H1 (cell line): ENCODE data around the gene SMTNL1. TPM values are rescaled to one million over a fixed set of nuclear protein-coding genes. Genes with fewer than 3 reads are reported as not detected.

ENCODE experiments used
- BRCA1 ChIP-seq: IDR thresholded peaks from 2 replicates; pipeline ENCODE4 v1.6.1; 2012; ENCODE audit warnings: low read depth, low read length, improper control_type of control experiment
- JUN ChIP-seq: IDR thresholded peaks from 2 replicates; pipeline ENCODE4 v1.6.1; 2011; ENCODE audit warnings: low read depth, mild to moderate bottlenecking, improper control_type of control experiment, low read length
- KDM1A ChIP-seq: fragments of 200-600, 300-600 bp; sonication (generic); IDR thresholded peaks from 2 replicates; pipeline ENCODE4 v1.7.1; 2016; ENCODE audit warnings: mild to moderate bottlenecking, low read length, borderline replicate concordance
- SIN3A ChIP-seq, 2 experiments: IDR thresholded peaks in 1 of 2; conservative IDR thresholded peaks in 1 of 2; 2 replicates each; pipeline ENCODE4 v1.6.1; 2011 to 2012; ENCODE audit warnings: low read length in 2 of 2, improper control_type of control experiment in 1 of 2, low read depth in 1 of 2, mild to moderate bottlenecking in 1 of 2
- TEAD4 ChIP-seq: IDR thresholded peaks from 2 replicates; pipeline ENCODE4 v1.6.1; 2012; ENCODE audit warnings: low read depth, low read length, inconsistent platforms, mixed read lengths
- polyA plus RNA-seq, 7 experiments: library from polyadenylated mRNA; depleted of rRNA in 3 of 7; stranded (reverse) in 5 of 7; unstranded in 2 of 7; fragments of >200 nt in 5 of 7; fragments of 200-250 nt in 2 of 7; gene quantifications; 1 replicate in 5 of 7; 2 replicates in 1 of 7; 4 replicates in 1 of 7; pipeline versions ENCODE4 v1.2.1 to v1.2.3, GENCODE V29; 2011 to 2013; ENCODE audit warnings: missing spikeins in 2 of 7, mixed read lengths in 2 of 7
- total RNA-seq: library from RNA; stranded (reverse); fragmentation: NEBNext Ultra II Directional; extraction: Animal tissue kit (Norgen Biotek cat#: 25700); gene quantifications from 2 replicates; pipeline ENCODE4 v1.2.1, GENCODE V29; 2021

SMTNL1 gene
- total and polyA plus RNA-seq, 2 of the 8 experiments (the other 6 are each of a cell fraction or from before 2014, with no cell fraction given), result 0.18 TPM; not detected in 1

DNA sequence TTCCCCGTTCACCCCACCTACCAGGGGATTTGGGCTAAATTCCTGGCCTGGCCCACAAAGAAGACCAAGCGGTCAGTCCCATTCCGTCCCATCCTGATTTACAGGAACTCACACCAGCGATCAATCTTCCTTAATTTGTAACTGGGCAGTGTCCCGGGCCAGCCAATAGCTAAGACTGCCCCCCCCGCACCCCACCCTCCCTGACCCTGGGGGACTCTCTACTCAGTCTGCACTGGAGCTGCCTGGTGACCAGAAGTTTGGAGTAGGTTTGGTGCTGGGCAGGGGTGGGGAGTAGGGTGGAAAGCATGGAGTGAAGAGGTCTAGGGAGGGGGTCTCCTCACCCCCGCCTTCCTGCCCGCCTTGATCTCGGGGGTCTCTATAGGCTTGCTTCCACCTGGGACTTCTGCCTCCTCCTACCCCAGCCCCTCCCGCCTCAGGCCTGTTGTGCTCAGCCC, 60.1 kb downstream of the SMTNL1 start, which contains the start of gene SERPING1 (continued):
- no peak for TF ChIP-seq KDM1A
- 0 out of 2 replicates have a peak, but pooled peaks have one; percentile 13 for TF ChIP-seq TEAD4
- TF ChIP-seq JUN, result no peak
- no peak for TF ChIP-seq BRCA1
- TF ChIP-seq SIN3A (conservative IDR thresholded peaks at IDR 0.05 in 1 of 2, IDR thresholded peaks at IDR 0.05 in 1 of 2; ENCODE audit: low read depth in 1 of 2, low read length in 2 of 2), result no peak
